Mesenteric fat pad (tissue), 1 donor: ENCODE data around the gene PRR14. TPM values are rescaled to one million over a fixed set of nuclear protein-coding genes. Genes with fewer than 3 reads are reported as not detected.
"Not testable (repeated sequence)": the region's sequence is repeated elsewhere in the genome, so short reads cannot be mapped to it uniquely, and the experiment has no call there.

Experiments
- DNase-seq: peaks from one replicate; pipeline ENCODE4 v3.0.0-alpha.2; 2020; ENCODE audit warnings: low spot score
- total RNA-seq: library from RNA; stranded (reverse); fragmentation: NEBNext Ultra II Directional; extraction: Animal tissue kit (Norgen Biotek cat#: 25700); gene quantifications from one replicate; pipeline ENCODE4 v1.2.1, GENCODE V29; 2021
- donor health status: DM: yes; HTN: yes; CAD: no.

Gene PRR14
- total RNA-seq, 1 donor from 2014 or later, result 36.9 TPM

DNA sequence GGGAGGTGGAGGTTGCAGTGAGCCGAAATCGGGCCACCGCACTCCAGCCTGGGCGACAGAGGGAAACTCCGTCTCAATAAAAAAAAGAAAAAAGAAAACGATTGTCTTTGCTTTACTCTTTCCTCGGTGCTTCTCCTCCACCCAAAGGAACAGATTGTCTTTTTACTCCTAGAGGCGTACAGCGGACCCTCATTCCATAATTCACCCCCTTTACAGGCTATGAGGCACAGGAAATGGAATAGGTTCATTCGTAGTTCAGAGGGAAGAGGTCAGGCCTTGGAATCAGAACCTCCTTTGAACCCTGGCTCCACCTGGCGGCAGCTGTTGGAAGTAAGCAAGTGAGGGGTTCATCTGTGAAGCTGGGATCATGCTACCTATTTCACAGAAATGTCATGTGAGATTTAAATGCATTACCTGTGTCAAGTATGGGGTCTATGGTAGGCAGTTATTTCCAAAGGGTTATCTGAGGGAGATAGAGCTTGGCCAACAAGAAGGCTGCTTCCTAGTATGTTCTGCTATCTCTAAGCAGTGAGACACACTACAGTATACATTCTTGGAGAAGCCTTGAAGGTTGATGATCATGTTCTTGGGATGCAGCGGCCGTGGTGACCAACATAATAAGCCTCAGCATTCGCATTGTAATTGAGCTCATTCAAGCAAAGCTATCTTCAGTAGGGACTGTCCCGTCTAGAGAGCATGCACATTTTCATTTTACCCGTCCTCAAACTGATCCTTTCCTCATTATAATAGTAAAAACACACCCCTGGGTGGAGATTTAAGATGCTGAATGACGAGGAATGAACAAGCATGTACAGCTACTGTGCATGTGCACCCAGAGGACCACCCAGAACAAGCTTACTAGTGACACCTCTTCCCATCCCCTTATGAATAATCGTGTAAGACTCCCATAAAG, 21.9 kb upstream of the PRR14 start:
- DNase-seq, result peak; percentile 92

DNA sequence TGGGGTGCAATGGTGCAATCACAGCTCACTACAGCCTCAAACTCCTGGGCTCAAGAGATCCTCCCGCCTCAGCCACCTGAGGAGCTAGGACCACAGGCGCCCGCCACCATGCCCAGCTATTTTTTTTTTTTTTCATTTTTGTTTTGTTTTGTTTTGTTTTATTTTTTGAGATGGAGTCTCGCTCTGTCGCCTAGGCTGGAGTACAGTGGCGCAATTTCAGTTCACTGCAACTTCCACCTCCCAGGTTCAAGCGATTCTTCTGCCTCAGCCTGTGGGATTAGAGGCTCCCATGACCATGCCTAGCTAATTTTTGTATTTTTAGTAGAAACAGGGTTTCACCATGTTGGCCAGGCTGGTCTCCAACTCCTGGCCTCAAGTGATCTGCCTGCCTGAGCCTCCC, 18.3 kb upstream of the PRR14 start:
- DNase-seq, result not testable (repeated sequence)

DNA sequence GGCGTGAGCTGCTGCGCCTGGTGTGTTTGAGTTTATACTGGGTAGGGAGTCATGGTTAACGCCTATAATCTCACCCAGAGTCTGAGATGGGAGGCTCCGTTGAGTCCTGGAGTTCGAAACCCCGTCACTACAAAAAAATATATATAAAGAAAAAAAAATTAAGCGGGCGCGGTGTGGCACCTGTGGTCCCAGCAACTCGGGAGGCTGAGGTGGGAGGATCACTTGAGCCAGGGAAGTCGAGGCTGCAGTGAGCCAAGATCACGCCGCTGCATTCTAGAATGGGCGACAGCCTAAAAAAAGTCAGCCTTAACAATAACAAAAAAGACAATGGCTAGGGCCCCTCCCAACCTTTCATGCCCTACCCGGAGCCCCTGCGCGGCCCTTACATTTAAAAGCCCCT, 17.2 kb upstream of the PRR14 start:
- no peak for DNase-seq

- no peak for DNase-seq
Measured at GRCh38 chr16:30636599-30636998, 14.2 kb upstream of the PRR14 start.

DNA sequence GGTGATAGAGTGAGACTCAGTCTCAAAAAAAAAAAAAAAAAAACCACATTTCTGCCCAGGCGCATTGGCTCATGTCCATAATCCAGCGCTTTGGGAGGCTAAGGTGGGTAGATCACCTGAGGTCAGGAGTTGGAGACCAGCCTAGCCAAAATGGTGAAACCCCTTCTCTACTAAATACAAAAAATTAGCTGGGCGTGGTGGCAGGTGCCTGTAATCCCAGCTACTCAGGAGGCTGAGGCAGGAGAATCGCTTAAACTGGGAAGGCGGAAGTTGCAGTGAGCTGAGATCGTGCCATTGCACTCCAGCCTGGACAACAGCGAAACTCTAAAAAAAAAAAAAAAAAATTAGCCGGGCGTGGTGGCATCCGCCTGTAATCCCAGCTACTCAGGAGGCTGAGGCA, 13.6 kb upstream of the PRR14 start:
- not testable (repeated sequence) for DNase-seq

GRCh38 chr16:30637944-30638343, 12.8 kb upstream of the PRR14 start:
- DNase-seq, result no peak

DNA sequence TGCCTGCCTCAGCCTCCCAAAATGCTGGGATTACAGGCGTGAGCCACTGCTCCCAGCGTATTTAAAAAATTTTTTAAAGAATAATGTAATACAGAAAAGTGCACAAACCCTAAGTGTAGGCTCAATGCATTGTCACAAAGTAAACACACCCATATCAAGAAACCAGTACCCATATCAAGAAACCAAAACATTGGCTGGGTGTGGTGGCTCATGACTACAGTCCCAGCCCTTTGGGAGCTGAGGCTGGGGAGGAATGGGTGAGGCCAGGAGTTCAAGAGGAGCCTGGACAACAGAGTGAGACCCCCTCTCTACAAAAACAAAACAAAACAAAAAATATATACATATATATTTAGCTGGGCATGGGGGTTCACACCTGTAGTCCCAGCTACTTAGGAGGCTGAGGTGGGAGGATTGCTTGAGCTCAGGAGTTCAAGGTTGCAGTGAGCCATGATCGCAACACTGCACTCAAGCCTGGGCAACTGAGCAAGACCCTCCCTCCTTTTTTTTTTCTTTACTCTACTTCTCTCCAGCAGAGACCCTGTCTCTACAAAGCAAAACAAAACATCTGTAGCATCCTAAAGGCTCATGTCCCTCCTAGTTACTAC, 9.3 kb upstream of the PRR14 start:
- DNase-seq, result no peak

- no peak for DNase-seq
Measured at GRCh38 chr16:30644334-30644830, 6.4 kb upstream of the PRR14 start.

GRCh38 chr16:30645727-30646126, 5.0 kb upstream of the PRR14 start:
- no peak for DNase-seq

GRCh38 chr16:30647274-30647571, 3.5 kb upstream of the PRR14 start:
- no peak for DNase-seq

DNA sequence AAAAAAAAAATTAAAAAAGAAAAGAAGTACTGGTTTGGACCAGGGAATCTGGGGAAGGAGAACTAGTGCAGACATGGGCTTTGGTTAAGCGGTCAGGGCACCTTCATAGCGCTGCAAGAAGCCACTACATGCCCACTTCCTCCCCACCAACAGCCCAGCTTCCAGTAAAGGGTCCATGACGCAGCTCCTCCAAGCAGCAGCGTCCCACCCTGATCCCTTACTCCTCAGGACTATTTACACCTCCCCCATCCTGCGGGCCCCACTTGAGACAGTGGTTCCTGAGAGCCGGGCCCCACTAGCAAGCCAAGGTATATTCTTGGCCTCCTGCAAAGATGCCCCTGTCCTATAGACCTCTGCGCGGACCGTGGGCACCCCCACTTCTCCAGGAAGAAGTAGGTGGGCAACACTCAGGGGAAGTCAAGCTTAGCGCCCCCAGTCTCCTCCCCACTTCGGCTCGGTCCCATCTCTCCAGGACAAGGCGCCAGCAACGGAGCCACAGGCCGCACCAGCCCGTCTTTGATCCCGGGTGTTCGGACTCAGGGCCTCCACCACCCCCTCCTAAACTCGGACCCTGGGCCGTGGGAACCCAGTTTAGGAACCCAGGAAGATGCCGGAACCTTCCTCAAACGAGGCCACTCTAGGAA, 913 bp upstream of the PRR14 start:
- no peak for DNase-seq

DNA sequence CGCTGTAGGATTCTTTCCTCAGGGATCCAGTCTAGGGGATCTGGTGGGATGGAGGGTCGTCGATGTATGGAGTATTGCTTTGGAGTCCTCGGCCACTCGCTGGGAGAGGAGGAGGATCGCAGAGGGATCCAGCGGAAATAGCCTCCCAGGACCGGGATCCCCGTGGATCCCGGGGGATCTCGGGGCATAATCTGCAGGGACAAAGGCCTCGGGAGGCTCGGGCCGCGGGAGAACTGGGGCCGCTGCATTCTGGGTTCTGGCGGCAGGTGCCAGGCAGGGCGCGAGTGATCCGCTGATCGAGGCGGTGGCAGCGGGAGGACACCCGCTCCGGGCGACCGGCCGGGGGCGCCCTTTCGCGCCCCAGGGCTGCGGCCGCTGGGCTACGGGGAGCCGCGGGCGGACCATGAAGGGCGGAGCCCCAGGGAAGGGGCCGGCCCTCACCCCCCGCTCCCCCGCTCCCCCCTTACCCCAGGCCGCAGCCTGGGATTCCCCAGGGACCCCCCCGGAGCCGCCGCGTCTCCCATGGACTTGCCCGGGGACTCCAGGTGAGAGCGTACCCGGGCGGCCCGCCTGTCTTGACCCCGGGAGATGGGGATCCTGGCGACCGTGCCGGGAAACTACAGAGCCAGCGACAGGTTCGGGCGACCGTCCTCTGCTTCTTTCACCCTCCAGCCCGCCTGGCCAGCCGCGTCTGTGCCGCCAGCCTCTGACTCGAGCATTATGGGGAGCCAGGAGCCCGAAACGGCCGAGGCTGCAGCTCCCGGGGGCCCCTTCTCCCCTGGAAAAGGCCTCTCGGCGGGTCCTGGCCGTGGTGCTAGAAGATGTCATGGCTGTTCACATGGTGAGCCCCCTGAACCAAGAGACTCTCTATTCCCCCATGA, 604 bp downstream of the PRR14 start:
- peak; percentile 91 for DNase-seq

- no peak for DNase-seq
Measured at GRCh38 chr16:30652005-30652296, 1.2 kb downstream of the PRR14 start.

GRCh38 chr16:30652718-30653117, 2.0 kb downstream of the PRR14 start:
- DNase-seq, result no peak

DNA sequence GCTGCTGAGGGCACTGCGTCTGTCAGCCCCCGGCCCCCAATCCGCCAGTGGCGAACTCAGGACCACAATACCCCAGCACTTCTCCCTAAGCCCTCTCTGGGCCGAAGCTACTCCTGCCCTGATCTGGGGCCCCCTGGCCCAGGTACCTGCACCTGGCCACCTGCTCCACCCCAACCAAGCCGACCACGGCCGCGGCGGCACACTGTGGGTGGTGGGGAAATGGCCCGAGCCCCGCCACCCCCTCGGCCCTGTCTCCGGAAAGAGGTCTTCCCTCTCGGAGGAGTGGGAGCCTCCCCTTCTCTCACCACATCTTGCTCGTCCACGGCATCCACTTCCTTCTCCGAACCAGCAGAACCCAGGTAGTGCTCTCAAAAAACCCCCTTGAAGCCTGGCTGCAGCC, 4.1 kb downstream of the PRR14 start:
- no peak for DNase-seq

DNA sequence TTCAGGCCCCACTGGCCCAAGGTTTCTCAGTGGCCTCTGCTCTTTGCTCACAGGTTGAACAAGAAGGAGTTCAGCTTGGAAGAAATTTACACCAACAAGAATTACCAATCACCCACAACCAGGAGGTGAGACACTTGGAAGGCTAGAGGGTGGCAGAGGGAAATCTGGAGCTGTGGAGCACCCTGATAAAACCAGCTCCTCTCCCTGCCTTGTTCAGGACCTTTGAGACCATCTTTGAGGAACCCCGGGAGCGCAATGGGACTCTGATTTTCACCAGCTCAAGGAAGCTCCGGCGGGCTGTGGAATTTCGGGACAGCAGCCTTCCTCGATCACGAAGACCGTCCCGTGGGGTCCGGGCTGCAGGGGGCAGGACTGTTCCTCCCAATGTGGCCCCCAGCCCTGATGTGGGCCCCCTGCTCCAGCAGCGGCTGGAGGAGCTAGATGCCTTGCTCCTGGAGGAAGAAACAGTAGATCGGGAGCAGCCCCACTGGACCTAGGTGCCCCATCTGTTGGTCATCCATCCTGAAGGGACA, 5.1 kb downstream of the PRR14 start:
- DNase-seq, result no peak

DNA sequence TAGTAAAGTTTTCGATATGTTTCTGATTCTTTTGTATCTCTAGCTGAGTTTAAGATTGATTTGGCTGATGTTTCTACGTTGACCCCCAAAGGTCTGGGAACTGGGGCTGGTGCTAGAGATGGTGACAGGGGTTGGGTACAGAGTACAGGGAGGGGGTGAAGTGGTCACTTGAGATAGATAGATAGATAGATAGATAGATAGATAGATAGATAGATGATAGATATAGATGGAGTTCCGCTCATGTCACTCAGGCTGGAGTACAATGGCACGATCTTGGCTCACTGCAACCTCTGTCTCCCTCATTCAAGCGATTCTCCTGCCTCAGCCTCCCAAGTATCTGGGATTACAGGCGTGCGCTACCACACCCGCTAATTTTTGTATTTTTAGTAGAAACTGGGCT, 5.6 kb downstream of the PRR14 start:
- no peak for DNase-seq

DNA sequence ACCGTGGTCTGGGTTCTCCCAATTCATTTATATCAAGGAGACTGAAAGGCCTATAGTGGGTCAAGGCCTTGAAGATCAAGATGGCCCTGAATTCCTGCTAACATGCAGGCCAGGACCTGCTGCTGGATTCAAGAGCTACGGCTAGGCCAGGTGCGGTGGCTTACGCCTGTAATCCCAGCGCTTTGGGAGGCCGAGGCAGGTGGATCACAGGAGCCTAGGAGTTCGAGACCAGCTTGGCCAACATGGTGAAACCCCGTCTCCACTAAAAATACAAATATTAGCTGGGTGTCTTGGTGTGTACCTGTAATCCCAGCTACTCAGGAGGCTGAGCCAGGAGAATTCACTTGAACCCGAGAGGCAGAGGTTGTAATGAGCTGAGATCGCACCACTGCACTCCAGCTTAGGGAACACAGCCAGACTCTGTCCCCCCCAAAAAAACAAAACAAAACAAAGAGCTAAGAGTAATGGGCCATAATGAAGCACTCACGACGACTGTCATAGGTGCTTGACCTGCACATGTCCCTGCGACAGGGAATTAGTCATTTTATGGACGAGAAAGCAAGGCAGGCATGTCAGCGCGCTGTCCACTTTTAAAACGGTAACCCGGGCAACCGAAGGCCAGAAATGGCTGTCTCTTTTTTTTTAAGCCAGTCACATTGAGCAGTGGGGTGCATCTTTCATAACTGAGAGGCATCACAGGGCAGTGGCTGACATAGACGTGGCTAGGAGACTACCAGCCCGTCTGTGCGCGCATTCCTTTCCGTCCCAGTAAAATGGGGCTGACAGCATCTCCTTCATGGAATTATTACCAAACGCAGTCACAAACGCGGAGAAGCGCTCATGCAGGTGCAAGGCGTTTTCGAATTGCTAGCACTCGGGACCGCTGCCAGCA, 6.5 kb downstream of the PRR14 start:
- no peak for DNase-seq

DNA sequence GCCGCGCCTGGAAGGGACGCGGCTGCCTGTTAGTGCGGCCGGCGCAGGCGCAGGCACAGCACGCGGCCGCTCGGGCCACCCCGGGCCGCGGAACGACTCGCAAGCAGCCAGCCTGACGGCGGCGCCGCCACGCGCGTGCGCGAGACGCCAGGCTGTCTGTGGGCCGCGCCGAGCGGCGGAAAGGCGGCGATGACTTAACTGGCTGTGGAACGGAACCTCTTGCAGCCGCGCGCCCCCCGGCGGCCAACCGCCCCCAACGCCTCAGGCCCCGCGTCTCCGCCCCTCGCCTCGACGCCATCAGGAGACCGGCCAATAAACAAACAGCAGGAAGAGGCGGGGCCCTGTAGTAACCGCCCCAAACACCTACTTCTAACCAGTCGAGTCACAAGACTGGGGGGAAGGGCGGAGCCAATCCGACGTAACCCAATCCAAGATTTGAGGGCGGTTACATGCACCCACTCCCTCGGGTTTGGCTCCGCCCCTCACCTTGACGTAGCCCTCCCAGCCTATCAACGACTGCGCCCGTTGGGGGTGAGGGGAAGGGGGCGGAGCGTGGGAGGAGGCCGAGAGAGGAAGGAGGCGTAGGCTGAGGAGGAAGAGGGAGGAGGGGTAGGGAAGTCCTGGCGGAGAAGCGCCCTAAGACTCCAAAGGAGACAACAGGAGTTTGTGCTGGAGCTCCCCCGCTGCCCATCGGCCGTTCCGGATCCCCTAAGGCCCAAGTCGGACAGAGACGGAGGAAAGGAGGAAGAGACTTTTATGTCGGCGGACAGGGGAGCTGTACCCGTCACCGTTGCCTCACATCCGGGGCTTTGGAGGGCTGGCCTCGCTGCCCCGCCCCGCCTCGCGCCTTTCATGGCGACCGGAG, 7.3 kb downstream of the PRR14 start, which contains the start of gene FBRS:
Gene FBRS (plus strand): TSS at position 566 of the 865 bp plus-strand sequence. CDS start 1,088 bp downstream, outside the sequence.
- peak; percentile 100 for DNase-seq
